DOHH2 (cell line): ENCODE data around the gene TMEM132A.

Experiments used
- EZH2phosphoT487 ChIP-seq: fragments of 200-600 bp; sonication (generic); IDR thresholded peaks from 2 replicates; pipeline ENCODE4 v1.6.1; 2017; ENCODE audit warnings: borderline replicate concordance, mild to moderate bottlenecking, antibody characterized with exemption, low read length, moderate library complexity, mixed read lengths
- TF ChIP-seq, protein P1 (sequence below): fragments of 200-600 bp; sonication (generic); IDR thresholded peaks from one replicate; pipeline ENCODE4 v1.5.1; 2014; ENCODE audit warnings: antibody characterized with exemption, mild to moderate bottlenecking, low read depth, low read length; ENCODE audit not compliant: poor library complexity, severe bottlenecking

DNA sequence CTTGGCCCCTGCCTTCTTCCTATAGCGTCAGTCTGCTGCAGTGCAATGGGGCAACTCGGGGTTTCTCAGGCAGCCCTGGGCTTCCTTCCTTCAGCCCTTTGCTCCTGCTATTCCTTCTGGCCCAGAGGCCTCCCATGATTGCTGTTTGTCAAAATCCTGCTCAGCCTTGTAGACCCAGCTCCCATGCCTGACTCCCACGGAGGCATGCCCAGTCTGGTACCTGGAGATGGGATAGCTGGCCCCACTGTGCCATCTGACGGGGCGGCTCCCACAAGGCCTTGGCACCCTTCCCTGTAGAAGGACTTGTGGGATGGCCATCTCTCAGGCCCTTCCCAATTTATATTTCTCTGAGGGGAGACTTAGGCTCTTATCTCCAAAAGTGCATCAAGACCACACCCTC, 46.6 kb downstream of the TMEM132A start:
- TF ChIP-seq, protein P1, sequence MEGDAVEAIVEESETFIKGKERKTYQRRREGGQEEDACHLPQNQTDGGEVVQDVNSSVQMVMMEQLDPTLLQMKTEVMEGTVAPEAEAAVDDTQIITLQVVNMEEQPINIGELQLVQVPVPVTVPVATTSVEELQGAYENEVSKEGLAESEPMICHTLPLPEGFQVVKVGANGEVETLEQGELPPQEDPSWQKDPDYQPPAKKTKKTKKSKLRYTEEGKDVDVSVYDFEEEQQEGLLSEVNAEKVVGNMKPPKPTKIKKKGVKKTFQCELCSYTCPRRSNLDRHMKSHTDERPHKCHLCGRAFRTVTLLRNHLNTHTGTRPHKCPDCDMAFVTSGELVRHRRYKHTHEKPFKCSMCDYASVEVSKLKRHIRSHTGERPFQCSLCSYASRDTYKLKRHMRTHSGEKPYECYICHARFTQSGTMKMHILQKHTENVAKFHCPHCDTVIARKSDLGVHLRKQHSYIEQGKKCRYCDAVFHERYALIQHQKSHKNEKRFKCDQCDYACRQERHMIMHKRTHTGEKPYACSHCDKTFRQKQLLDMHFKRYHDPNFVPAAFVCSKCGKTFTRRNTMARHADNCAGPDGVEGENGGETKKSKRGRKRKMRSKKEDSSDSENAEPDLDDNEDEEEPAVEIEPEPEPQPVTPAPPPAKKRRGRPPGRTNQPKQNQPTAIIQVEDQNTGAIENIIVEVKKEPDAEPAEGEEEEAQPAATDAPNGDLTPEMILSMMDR = no peak
- TF ChIP-seq EZH2phosphoT487 = no peak
